CD4-positive, alpha-beta T cell treated with Interleukin-6 at 100 ng/mL for 8 hours (primary cell): ENCODE data around the gene AURKAIP1.

Source experiments
- DNase-seq: peaks from one replicate; pipeline ENCODE4 v3.0.0-alpha.2; 2020; ENCODE audit warnings: mixed read lengths, low spot score

The AURKAIP1 gene

GRCh38 chr1:1333551-1334241, 41.3 kb downstream of the AURKAIP1 start:
- DNase-seq = no peak

- no peak for DNase-seq
These were observed 42.1 kb downstream of the AURKAIP1 start for GRCh38 chr1:1332774-1333480.

- no peak for DNase-seq
These were observed 42.8 kb downstream of the AURKAIP1 start for GRCh38 chr1:1332031-1332755.

GRCh38 chr1:1331068-1331965, 43.7 kb downstream of the AURKAIP1 start, which contains the start of gene TAS1R3:
TAS1R3 (plus strand) TSS chr1:1331280; CDS start chr1:1331346, 66 bp downstream.
- no peak for DNase-seq

GRCh38 chr1:1330366-1331067, 44.5 kb downstream of the AURKAIP1 start:
- DNase-seq = no peak

GRCh38 chr1:1329304-1330210, 45.5 kb downstream of the AURKAIP1 start:
- no peak for DNase-seq

GRCh38 chr1:1328254-1328653, 46.8 kb downstream of the AURKAIP1 start:
- DNase-seq = no peak

- DNase-seq = no peak
These were observed 47.7 kb downstream of the AURKAIP1 start for GRCh38 chr1:1327291-1327690.

GRCh38 chr1:1326075-1326605, 48.9 kb downstream of the AURKAIP1 start:
- no peak for DNase-seq

- DNase-seq = no peak
These were observed 49.5 kb downstream of the AURKAIP1 start for GRCh38 chr1:1325288-1326074.

- peak; percentile 96 for DNase-seq
These were observed 50.3 kb downstream of the AURKAIP1 start, which contains the start of the genes CPTP and INTS11 for GRCh38 chr1:1324524-1325287. CPTP (plus strand) TSS chr1:1324802; CDS start chr1:1326911, 2,109 bp downstream. INTS11 (minus strand) TSS chr1:1324660; CDS start chr1:1324608, 52 bp downstream.

- DNase-seq = no peak
These were observed 50.9 kb downstream of the AURKAIP1 start for GRCh38 chr1:1324084-1324523.
